Heart left ventricle (tissue), 13 donors: Measurements from ENCODE around the gene HOTAIR.

Experiments
- CTCF ChIP-seq, 12 donors: fragments of 200-600 bp; sonication (generic) in 4 of 12; IDR thresholded peaks; one replicate each; pipeline versions ENCODE4 v1.5.0 to v1.8.0; 2018 to 2022; ENCODE audit warnings: antibody characterized with exemption in 12 of 12, mild to moderate bottlenecking in 5 of 12
- POLR2A ChIP-seq, 2 donors: fragments of 450-650 bp; IDR thresholded peaks; one replicate each; pipeline ENCODE4 v1.6.1; 2017; ENCODE audit warnings: antibody characterized with exemption in 2 of 2, mild to moderate bottlenecking in 2 of 2, moderate library complexity in 2 of 2
- donor health status: ischemic (EF 13 %, LVEDD 7.1; RV severe dilation, severe dysfunction).
- donor health status: DM: no; HTN: yes; CAD: no.
- donor health status: DM: no; HTN: no; CAD: no.
- donor health status: ischemic (EF 25% LVEDD 6.9; RV normal size, moderate dysfunction).
- donor health status: ischemic (EF 25% LVEDD 5.7; RV mildly dilated, moderate dysfunction).
- donor health status: ischemic (EF 35%, LVEDD 5.7; RV mildly dilated, moderate dysfunction).
- donor health status: nonischemic (EF 11% LVEDD 7.7; RV severe dilation, severe dysfunction).
- donor health status: DM: yes; HTN: yes; CAD: no.
- donor health status: PGD.
- donor health status: ischemic (EF 29% LVEDD 5.4; RV normal size, mild dysfunction).
- donor health status: nonischemic (EF 23%, LVEDD 6.1; RV moderate dilation, normal function).

GRCh38 chr12:53952335-53952694, 22.4 kb downstream of the HOTAIR start:
- TF ChIP-seq CTCF (IDR thresholded peaks at IDR 0.05) (no peak), POLR2A (IDR thresholded peaks at IDR 0.05) (no peak)
